Measurements from ENCODE around the gene MYRF.

MYRF gene

DNA sequence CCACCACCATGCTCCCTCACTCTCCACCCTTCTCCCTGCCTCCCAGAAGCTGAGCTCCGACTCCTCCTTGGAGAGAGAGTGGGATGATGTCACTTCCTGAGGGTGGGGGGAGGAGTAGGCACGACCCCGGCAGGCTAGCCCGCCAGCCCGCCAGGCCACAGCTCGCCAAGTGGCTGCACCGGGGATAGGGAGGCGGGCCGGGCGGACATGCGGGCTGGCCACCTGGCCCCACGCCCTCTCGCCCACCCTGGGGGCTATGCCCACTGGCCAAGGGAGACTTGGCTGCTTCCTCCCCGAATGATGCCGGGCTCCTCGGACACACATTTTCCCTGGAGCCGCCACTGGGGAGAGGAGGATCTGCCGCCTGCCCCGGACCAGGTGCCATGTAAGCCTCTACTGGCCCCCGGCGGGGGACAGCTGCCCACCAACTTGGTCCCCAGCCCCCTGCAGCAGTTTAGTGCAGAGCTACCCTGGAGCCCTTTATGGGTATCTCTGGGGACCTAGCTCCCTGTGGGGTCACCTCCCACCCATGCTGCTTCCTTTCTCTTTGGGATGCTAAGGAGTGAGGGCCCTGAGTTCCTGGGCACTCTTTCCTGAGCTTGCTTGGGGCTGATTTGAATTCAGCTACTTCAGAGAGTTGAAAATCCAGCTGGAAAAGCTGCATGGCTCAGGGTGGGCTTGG is 33.7 kb upstream of the MYRF start:
- peak; percentile 39 to 53 for DNase-seq (ENCODE audit: low read depth in 2 of 2)

GRCh38 chr11:61719978-61720377 is 32.5 kb upstream of the MYRF start:
- no peak for DNase-seq (ENCODE audit: low read depth in 2 of 2)

GRCh38 chr11:61720597-61720996 is 31.8 kb upstream of the MYRF start:
- DNase-seq (ENCODE audit: low read depth in 2 of 2) = no peak

- DNase-seq (ENCODE audit: low read depth in 2 of 2) = no peak
These were observed 28.0 kb upstream of the MYRF start for GRCh38 chr11:61724437-61724836.

DNA sequence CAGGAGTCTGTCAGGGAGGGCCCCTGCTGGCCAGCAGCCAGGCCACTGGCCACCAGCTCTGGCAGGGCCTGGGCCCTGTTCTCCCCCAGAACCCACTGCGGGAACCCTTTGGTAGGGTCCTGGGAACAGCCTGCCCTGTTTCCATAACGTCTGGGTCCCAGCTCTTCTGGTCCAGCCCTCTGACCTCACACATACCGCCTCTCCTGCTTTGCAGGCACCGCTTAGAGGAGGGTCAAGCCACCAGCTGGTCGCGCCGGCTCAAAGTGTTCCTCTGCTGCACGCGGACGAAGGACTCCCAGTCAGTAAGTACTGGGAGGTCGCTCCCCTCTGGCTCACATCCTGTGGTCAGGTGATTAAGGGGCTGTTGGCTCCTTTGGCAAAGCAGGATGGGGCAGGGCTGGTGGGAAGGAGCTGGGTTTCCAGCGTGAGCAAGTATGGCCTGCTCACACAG is 26.6 kb upstream of the MYRF start:
- DNase-seq (ENCODE audit: low read depth in 2 of 2) = no peak

DNA sequence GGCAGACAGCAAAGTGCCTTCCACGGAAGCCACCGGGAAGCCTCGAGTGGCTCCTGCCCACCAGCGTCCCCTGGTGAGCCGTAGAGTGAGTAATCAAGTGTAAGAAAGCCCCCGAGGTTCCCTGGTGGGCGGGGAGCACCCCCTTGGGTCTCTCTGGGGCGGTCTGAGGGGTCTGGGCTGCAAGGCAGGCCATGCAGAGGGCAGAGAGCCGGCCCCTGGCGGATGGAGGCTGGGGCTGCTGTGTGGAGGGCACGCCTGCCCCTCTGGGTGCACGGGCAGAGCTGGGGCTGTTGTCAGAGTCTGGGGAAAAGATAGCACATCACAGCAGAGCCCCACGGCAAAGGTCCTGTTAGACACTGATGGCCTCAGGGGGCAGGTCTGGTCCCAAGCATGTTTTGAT is 25.7 kb upstream of the MYRF start:
- no peak for DNase-seq (ENCODE audit: low read depth in 2 of 2)

DNA sequence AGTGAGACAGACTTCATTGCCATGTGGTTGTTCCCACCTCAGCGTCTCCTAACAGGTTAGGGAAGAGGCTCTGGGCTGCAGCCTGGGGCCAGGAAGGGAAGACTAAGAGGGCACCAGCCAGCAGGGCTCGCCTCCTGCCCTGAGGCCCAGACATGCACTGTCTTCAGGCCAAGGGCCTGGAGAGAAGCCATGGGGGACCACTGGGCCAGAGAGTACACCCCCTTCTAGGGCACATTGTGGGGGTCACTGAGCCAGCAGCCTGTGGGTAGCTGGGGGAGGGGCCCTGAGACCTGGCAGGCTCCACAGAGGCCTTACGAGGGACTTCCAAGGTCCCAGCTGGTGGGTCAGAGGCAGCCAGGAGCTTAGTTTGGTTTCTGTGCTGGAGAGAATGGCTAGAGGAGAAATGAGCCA is 25.0 kb upstream of the MYRF start:
- no peak for DNase-seq (ENCODE audit: low read depth in 2 of 2)

DNA sequence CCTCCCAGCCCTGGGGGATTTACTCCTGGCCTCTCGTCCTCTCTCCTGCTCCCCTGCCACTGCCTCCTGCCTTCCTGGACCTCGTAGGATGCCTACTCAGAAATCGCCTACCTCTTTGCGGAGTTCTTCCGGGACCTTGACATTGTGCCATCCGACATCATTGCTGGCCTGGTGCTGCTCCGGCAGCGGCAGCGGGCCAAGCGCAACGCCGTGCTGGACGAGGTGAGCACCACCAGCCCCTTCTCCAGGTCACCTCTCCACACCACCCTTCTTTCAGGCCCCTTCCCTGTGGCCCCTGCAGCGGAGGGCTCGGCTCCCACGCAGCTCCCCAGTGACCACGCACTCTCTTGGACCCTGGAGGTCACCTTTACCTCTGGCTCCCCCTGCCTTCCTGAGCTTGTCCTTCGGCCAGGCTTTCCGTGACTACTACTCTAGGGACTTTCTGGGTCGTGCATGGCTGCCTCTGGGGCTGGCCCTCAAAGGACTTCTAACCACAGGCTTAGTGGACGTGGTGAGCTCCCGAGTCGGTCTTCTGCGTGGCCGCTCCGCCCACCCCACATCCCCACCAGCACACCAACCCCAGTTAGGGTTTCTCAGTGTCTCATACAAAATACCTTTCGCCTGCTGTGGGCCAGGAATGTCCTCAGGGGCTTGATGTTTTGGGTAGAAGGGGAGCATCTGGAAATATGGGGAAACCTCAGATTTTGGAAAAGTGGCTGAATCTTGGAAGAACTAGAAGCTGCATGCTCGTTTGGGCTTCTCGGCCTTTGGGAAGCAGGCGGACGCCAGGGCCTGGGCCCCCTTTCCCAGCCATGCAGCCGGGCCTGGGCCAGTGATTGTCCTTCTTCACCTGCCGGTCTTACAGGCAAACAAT is 24.1 kb upstream of the MYRF start:
- no peak for DNase-seq (ENCODE audit: low read depth in 2 of 2)

DNA sequence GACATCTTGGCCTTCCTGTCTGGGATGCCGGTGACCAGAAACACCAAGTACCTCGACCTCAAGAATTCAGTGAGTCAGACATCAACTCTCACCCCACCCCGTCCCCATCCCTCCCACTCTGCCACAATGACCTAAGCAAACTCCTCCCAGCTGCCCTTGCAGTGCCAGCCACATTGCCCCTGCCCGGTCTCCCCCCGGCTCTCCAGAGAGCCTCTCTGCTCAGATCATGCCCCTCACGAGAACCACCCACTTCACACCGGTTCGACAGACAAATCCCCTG is 23.6 kb upstream of the MYRF start:
- DNase-seq (ENCODE audit: low read depth in 2 of 2) = no peak

DNA sequence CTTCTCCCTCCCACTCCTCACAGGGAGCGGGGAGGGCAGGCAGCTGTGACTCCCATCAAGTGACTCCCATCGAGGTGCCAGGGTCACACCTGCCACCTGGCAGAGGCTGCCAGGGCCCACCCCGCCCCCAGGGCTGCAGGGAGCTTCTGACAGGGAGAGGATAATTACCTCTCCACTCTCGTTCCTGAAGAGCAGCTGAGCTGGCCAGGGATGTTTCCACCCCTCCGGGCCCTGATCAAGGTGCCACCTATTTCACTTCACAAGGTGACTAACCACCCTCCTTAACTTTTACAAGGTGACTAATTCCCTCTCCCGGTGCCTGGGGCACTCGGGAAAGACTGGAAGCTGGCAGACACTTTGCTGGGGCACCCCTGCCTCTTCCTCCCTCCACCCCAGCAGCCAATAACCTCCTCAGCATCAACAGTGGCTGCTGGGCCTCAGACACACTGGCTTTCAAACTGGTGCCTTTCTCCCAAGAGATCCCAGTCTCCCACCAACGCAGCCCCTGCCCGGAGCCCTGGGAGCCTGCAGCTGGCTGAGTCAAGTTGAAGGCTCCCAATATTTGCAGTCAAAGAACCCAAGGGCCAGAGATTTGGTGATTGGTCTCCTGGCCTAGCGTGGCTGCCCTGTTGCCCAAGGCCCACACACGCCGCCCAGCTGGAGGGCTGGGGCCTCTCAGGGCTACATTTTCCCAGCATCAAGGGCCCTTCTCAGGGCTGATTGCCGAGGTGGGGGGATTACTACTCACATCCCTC is 22.0 kb upstream of the MYRF start:
- no peak for DNase-seq (ENCODE audit: low read depth in 2 of 2)

- no peak for DNase-seq (ENCODE audit: low read depth in 2 of 2)
These were observed 21.1 kb upstream of the MYRF start for GRCh38 chr11:61731211-61731951.

- no peak for DNase-seq (ENCODE audit: low read depth in 2 of 2)
These were observed 20.3 kb upstream of the MYRF start for GRCh38 chr11:61731952-61732675.

DNA sequence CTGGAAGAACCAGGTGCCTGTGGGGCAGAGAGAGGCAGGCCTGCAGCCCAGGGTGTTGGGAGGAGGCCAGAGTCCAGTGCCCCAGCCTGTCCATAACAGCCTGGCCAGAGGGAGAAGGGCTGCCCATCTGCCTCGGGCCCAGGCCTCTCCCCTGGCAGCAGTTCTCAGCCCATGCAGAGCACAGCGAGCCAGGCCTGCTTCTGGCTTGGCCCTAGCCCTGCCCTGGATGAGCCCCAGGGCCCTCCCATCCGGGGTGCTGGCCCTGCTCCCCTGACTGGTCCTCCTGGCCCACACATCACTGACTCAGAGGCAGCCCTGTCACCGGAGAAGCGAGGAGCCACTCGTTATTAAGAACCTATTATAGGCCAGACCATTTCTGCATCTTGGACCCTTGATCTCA is 19.7 kb upstream of the MYRF start:
- no peak for DNase-seq (ENCODE audit: low read depth in 2 of 2)

DNA sequence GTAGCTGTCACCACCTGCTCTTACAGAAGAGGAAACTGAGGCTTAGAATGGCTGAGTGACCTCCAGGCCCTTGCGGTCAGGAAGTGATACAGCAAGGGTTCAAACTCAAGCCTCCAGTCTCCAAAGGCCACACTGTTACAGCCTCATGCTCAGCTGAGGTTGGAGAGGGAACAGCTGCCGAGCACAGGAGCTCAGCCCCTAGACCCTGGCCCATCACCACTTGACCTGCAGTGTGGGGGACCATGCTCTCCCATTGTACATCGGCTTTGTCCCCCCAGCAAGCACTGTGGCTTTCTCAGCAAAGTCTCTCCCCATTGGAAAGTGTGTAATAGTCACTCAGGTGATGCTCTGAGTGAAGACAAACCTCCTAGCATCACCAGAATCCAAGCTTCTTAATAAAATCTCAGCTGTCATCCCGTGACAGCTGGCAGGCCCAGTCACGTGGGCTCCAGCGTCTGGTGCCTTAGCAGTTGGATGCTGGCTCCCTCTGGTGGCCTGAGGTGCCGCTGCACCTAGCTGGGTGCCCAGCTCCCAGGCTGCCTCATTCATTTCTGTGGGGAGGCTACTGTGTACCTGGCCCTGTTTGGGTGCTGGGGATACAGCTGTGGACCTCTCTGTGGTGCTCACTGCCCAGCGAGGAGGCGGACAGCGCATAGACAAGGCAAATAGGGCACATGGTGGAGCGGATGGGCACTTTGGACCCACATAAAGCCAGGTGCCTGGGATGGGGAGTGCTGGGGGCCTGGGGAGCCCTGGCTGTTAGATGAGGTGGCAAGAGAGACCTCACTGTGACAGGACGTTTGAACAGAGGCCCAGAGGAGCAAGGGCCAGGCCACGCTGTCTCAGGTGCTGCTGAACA is 19.1 kb upstream of the MYRF start:
- DNase-seq (ENCODE audit: low read depth in 2 of 2) = peak; percentile 41 to 45

GRCh38 chr11:61734767-61735166 is 17.7 kb upstream of the MYRF start:
- DNase-seq (ENCODE audit: low read depth in 2 of 2) = no peak

GRCh38 chr11:61735391-61735790 is 17.0 kb upstream of the MYRF start:
- DNase-seq (ENCODE audit: low read depth in 2 of 2) = no peak

DNA sequence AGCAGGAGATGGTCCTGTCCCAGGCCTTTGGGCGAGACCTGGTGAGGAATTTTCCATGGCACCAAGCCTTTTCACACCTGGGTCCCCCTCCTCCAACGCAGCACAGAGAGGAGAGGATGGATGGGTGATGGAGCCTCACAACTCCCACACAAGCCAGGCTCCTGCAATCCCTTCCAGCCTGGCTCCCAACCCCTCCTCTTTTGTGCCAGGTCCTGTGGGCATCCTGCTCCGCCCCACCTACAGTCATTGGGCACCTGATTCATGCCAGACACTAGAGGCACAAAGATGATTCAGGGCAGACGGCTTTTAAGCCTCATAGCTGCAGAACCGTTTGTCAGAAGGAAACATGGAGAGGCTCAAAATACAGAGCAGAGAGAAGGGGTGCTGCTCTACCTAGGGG is 16.1 kb upstream of the MYRF start:
- no peak for DNase-seq (ENCODE audit: low read depth in 2 of 2)

DNA sequence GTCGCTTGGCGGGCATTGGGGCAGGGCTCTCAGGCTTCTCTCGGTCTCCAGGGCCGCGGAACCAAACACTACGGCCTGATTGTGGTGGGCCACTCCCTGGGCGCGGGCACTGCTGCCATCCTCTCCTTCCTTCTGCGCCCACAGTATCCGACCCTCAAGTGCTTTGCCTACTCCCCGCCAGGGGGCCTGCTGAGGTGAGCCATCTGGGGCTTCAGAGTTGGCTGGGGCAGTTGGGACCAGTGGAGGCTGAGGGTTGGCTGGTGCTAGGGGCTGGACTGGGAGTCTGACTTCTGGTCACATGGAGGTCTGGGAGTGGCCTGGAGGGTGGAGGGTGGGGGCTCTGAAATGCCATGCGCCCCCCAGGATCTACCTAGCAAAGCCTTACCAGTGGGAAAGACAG is 15.3 kb upstream of the MYRF start:
- DNase-seq (ENCODE audit: low read depth in 2 of 2) = no peak

GRCh38 chr11:61737636-61738386 is 14.6 kb upstream of the MYRF start:
- no peak for DNase-seq (ENCODE audit: low read depth in 2 of 2)

DNA sequence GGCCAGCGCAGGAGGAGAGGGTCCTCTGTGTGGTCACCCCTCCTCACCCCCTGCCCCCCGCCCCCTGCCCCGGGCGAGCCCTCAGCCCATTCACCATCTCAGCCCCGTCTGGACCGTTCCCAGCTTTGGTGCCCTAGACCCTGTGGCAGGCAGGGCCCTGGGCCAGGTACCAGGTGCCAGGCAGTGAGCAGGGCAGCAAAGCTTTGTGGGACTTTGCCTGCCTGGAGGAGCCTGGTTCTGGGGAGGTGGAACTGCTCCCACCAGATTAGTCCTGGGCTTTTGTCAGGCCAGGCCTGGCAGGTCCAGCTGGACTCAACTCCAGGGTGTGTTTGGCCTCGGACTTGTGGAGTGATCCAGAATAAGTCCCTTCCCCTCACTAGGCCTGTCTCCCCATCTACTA is 13.7 kb upstream of the MYRF start:
- no peak for DNase-seq (ENCODE audit: low read depth in 2 of 2)
